ENCODE measurements around the gene NKAIN2.

GRCh38 chr6:124066269-124066668 is 262.6 kb downstream of the NKAIN2 start:
- TF ChIP-seq, protein P1, sequence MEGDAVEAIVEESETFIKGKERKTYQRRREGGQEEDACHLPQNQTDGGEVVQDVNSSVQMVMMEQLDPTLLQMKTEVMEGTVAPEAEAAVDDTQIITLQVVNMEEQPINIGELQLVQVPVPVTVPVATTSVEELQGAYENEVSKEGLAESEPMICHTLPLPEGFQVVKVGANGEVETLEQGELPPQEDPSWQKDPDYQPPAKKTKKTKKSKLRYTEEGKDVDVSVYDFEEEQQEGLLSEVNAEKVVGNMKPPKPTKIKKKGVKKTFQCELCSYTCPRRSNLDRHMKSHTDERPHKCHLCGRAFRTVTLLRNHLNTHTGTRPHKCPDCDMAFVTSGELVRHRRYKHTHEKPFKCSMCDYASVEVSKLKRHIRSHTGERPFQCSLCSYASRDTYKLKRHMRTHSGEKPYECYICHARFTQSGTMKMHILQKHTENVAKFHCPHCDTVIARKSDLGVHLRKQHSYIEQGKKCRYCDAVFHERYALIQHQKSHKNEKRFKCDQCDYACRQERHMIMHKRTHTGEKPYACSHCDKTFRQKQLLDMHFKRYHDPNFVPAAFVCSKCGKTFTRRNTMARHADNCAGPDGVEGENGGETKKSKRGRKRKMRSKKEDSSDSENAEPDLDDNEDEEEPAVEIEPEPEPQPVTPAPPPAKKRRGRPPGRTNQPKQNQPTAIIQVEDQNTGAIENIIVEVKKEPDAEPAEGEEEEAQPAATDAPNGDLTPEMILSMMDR (IDR thresholded peaks at IDR 0.05 in 2 of 3, conservative IDR thresholded peaks at IDR 0.05 in 1 of 3; ENCODE audit: borderline replicate concordance in 1 of 3, insufficient read depth in 1 of 3, low read depth in 2 of 3, low read length in 2 of 3): no peak
- TF ChIP-seq EZH2 (IDR thresholded peaks at IDR 0.05): no peak
